ENCODE results near the gene GLUD1. TPM values are rescaled to one million over a fixed set of nuclear protein-coding genes. Genes with fewer than 3 reads are reported as not detected.

The GLUD1 gene
- total RNA-seq, 1 experiment from 2014 or later = 67.9 TPM

- peak; percentile 59 for DNase-seq
These were observed 748 bp upstream of the GLUD1 start for GRCh38 chr10:87095236-87095945.

DNA sequence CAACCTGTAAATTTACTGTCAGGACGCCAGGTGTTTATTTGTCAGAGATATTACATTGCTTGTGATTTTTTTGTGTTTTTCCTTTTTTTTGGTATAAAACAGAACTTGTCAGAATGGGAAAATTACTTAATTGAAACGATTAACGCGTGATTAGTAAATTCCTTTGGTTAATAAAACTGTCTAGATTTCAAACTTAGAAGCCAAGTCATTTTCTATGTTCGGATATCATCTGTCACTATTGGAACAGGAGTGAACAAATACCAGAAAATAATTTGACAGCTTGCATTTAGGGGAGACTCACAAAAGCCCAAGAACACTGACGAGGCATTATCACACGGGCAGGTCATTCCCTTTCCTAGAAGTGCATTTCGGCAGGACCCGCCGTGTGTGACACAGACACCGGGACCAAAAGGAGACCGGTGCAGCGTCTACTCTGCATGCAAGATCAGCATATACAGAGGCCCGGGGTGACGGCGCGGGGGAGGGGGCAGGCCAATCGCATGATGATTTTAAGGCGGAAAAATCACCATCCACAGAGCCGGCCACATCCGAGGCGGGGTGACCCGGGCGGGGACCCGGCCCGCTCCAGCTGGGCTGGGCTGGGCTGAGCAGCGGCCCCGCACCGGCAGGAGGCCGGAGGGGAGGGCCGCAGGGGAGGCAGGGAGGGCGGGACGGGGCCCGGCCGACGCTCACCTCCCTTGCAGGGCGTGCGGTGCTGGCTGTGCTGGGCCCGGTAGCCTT is 841 bp downstream of the GLUD1 start:
- POLR2A ChIA-PET (ENCODE audit: unreplicated experiment) = interaction anchor here (0.6 to 1.4 kb wide), 3 partner anchors 9 to 37 kb away, joined by 4 to 7 read pairs (median 4); no protein-coding TSS in a partner anchor
- DNase-seq = peak; percentile 31
- CTCF ChIA-PET = interaction anchor here (0.6 to 0.8 kb wide), 2 partner anchors 10 to 33 kb away, joined by 3 to 4 read pairs; no protein-coding TSS in a partner anchor

More at GRCh38 chr10:87095236-87095945, 748 bp upstream of the GLUD1 start:
- Histone ChIP-seq H3K79me2 (ENCODE audit: low read length) (peaks cover 88% of the 10 kb centered on the region), H3K9me2 (replicated peaks; ENCODE audit: low read length) (no peaks in the 10 kb centered on the region), H3K4me3 (ENCODE audit: low read length) (peak overlapping the region; percentile 90), H3K36me3 (ENCODE audit: low read depth, low read length) (0 out of 2 replicates have a peak, but pooled peaks cover 7% of the 10 kb centered on the region), H3K4me1 (ENCODE audit: insufficient read depth, low read length) (peaks cover 28% of the 10 kb centered on the region), H3F3A (ENCODE audit: low read length, unreplicated experiment) (peaks cover 7% of the 10 kb centered on the region), H2AFZ (ENCODE audit: low read length) (peak overlapping the region; percentile 36), H3K4me2 (ENCODE audit: low read length) (peak overlapping the region; percentile 98), H4K20me1 (ENCODE audit: low read length) (peaks cover 8% of the 10 kb centered on the region), H3K9ac (ENCODE audit: low read length) (peak overlapping the region; percentile 89), H3K9me3 (ENCODE audit: low read length) (no peaks in the 10 kb centered on the region), H3K27ac (ENCODE audit: low read length) (peak overlapping the region; percentile 84), H3K27me3 (ENCODE audit: low read length) (no peaks in the 10 kb centered on the region)
- ATAC-seq = peak; percentile 45
- TSS peak; percentile 38 for BruUV-seq (replicated peaks)
- no peak for TF ChIP-seq EZH2 (IDR thresholded peaks at IDR 0.05; ENCODE audit: low read length, unreplicated experiment)
- TF ChIP-seq CTCF (conservative IDR thresholded peaks at IDR 0.05; ENCODE audit: low read depth, low read length) = no peak
- TF ChIP-seq EZH2phosphoT487 (IDR thresholded peaks at IDR 0.05; ENCODE audit: borderline replicate concordance, low read length) = 0 out of 2 replicates have a peak, but pooled peaks have one; percentile 29
- intact Hi-C loops (cut with micrococcal nuclease) = loop anchor here (5.0 kb wide), 1 partner anchor 88 kb away; no protein-coding TSS in a partner anchor
- POLR2A ChIA-PET (ENCODE audit: unreplicated experiment) = interaction anchor here (0.9 to 1.0 kb wide), 2 partner anchors 18 to 124 kb away, joined by 3 to 4 read pairs; no protein-coding TSS in a partner anchor
- CTCF ChIA-PET = interaction anchor here (0.5 kb wide), 1 partner anchor 156 kb away, joined by 7 read pairs; no protein-coding TSS in a partner anchor

More for the DNA sequence above, 841 bp downstream of the GLUD1 start:
- Histone ChIP-seq H3K9me3 (ENCODE audit: low read length) (no peaks in the 10 kb centered on the region), H3K79me2 (ENCODE audit: low read length) (peaks cover 88% of the 10 kb centered on the region), H3F3A (ENCODE audit: low read length, unreplicated experiment) (peaks cover 7% of the 10 kb centered on the region), H3K27me3 (ENCODE audit: low read length) (no peaks in the 10 kb centered on the region), H3K4me3 (ENCODE audit: low read length) (peak overlapping the region; percentile 71), H3K4me1 (ENCODE audit: insufficient read depth, low read length) (peaks cover 44% of the 10 kb centered on the region), H3K9ac (ENCODE audit: low read length) (peak overlapping the region; percentile 77), H3K4me2 (ENCODE audit: low read length) (peak overlapping the region; percentile 90), H4K20me1 (ENCODE audit: low read length) (peaks cover 8% of the 10 kb centered on the region), H3K27ac (ENCODE audit: low read length) (peak overlapping the region; percentile 76), H3K36me3 (ENCODE audit: low read depth, low read length) (0 out of 2 replicates have a peak, but pooled peaks cover 5% of the 10 kb centered on the region), H2AFZ (ENCODE audit: low read length) (no peak overlapping the region), H3K9me2 (replicated peaks; ENCODE audit: low read length) (no peaks in the 10 kb centered on the region)
- intact Hi-C loops (cut with micrococcal nuclease) = loop anchor here (1.0 kb wide), 1 partner anchor 123 kb away; no protein-coding TSS in a partner anchor
- TF ChIP-seq EZH2 (IDR thresholded peaks at IDR 0.05; ENCODE audit: low read length, unreplicated experiment) (no peak), CTCF (conservative IDR thresholded peaks at IDR 0.05; ENCODE audit: low read depth, low read length) (no peak), EZH2phosphoT487 (IDR thresholded peaks at IDR 0.05; ENCODE audit: borderline replicate concordance, low read length) (no peak)
- peak; percentile 6 for ATAC-seq
- BruUV-seq (replicated peaks) = TSS peak; percentile 56
